SH-SY5Y (cell line): ENCODE data around the gene OPCML.

Experiments used
- GATA2 ChIP-seq: IDR thresholded peaks from 2 replicates; pipeline ENCODE4 v1.6.1; 2011; ENCODE audit warnings: mild to moderate bottlenecking, low read depth, low read length
- GATA3 ChIP-seq: IDR thresholded peaks from 2 replicates; pipeline ENCODE4 v1.6.1; 2011; ENCODE audit warnings: low read depth, mild to moderate bottlenecking, low read length, moderate library complexity

DNA sequence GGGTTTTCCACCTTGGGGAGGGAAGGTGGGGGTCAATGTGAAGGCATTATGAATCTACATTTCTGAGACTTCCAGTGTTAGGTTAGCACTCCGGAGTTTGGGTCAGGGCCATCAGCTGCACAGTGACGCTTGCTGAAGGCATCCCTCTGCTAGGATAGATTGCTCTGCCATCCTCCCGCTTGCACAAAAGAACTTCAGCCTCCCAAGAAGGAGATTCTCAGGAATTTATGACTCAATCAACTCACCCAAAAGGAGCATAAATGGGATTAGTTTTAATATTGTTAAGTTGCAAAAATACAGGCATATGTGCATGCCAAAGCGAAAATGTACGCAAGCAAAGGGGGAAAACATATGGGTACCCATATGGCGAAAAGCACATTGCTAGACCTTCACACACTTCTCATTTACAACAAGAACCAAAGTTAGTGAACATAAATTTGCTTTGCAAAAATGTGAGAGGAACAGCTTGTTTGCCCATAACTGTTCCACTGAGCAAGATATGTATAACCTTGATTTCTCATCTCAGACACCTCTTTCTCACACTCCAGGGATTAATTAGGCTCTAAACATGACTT lies 1013.0 kb downstream of the OPCML start:
- TF ChIP-seq GATA2 (no peak), GATA3 (no peak)
